ENCODE measurements around the gene PDSS2.
A peak's percentile ranks its signal among the peaks of the same experiment; 100 is the strongest.

PDSS2 gene

DNA sequence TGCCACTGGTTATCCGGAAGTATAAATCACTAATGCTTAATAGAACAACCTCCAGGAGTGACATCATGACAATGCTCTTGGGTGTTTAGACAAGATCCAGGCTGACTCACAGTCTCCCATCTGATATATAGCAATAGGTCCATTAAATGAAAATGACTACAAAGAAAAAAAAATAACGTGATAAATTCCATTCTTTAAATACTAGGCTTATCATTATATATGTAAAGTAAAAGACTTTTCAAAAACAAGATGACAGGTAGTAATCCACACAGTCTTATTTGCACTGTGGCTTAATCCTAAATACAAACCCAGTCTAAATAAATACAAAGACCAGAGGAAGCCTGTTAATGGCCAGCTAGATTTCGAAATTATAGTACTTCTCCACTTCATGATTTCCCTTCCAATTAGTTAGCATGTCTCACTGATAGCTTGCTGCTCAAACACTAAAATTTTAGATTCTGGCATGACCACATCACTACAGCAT lies 195.0 kb downstream of the PDSS2 start:
- no peak for TF ChIP-seq PAX5 (IDR thresholded peaks at IDR 0.05; ENCODE audit: insufficient read depth, low read length, severe bottlenecking)
- TF ChIP-seq POU2F2 (IDR thresholded peaks at IDR 0.05; ENCODE audit: low read depth, low read length): no peak
- no peak for TF ChIP-seq POLR2A (IDR thresholded peaks at IDR 0.05; ENCODE audit: low read depth, low read length)
- TF ChIP-seq SPI1 (IDR thresholded peaks at IDR 0.05; ENCODE audit: low read depth, low read length): no peak
- no peak for TF ChIP-seq POLR2AphosphoS5 (IDR thresholded peaks at IDR 0.05; ENCODE audit: low read depth, low read length)
- FAIRE-seq (no peak), DNase-seq (ENCODE audit: insufficient read length, low spot score) (no peak)

DNA sequence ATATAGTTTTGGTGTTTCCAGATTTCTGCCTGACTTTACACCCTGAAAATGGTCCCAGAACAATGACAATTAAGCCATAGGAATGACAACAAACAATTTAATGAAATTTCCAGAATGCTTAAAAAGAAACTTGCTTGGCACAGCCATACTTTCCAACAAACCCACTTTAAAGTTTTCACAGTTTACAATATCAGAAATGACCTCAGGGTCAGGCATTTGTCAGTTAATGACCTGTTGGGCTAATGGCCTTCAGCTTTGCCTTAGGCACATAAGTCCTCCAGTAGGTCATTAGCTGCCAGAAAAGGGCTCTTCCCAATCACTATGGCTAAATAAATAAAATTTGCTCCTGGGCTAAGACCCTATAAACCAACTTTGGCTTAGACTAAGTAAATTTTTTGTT lies 199.4 kb downstream of the PDSS2 start:
- no peak for FAIRE-seq
- TF ChIP-seq TAF1 (IDR thresholded peaks at IDR 0.05; ENCODE audit: low read depth, low read length) (no peak), POLR2AphosphoS5 (IDR thresholded peaks at IDR 0.05; ENCODE audit: low read depth, low read length) (no peak), POLR2A (IDR thresholded peaks at IDR 0.05; ENCODE audit: low read depth, low read length) (no peak), SPI1 (IDR thresholded peaks at IDR 0.05; ENCODE audit: low read depth, low read length) (no peak), POU2F2 (IDR thresholded peaks at IDR 0.05; ENCODE audit: low read depth, low read length) (no peak), PAX5 (IDR thresholded peaks at IDR 0.05; ENCODE audit: insufficient read depth, low read length, severe bottlenecking) (no peak)
- no peak for DNase-seq (ENCODE audit: insufficient read length, low spot score)

DNA sequence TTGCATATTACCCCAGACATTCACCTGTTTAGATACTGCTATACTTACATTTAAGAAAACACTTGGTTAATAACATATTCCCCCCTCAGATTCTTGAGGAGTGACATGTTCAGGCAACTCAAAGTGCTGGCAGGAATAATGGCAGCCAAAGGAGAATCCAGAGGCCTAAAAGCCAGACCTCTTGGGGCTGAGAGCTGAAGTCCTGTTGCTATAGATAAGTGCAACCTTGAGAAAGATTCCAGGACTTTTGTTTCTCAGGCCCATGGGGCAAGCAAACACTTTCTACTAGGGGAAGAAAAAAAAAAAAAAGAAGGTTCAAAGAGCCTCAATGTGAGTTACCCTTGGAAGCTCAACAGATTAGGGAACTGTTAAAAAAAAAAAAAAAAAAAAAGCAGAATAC lies 211.2 kb downstream of the PDSS2 start:
- TF ChIP-seq SPI1 (IDR thresholded peaks at IDR 0.05; ENCODE audit: low read depth, low read length) (no peak), PAX5 (IDR thresholded peaks at IDR 0.05; ENCODE audit: insufficient read depth, low read length, severe bottlenecking) (no peak), TAF1 (IDR thresholded peaks at IDR 0.05; ENCODE audit: low read depth, low read length) (no peak), POLR2AphosphoS5 (IDR thresholded peaks at IDR 0.05; ENCODE audit: low read depth, low read length) (no peak), POU2F2 (IDR thresholded peaks at IDR 0.05; ENCODE audit: low read depth, low read length) (no peak), POLR2A (IDR thresholded peaks at IDR 0.05; ENCODE audit: low read depth, low read length) (no peak)
- no peak for DNase-seq (ENCODE audit: insufficient read length, low spot score)
- FAIRE-seq: no peak

DNA sequence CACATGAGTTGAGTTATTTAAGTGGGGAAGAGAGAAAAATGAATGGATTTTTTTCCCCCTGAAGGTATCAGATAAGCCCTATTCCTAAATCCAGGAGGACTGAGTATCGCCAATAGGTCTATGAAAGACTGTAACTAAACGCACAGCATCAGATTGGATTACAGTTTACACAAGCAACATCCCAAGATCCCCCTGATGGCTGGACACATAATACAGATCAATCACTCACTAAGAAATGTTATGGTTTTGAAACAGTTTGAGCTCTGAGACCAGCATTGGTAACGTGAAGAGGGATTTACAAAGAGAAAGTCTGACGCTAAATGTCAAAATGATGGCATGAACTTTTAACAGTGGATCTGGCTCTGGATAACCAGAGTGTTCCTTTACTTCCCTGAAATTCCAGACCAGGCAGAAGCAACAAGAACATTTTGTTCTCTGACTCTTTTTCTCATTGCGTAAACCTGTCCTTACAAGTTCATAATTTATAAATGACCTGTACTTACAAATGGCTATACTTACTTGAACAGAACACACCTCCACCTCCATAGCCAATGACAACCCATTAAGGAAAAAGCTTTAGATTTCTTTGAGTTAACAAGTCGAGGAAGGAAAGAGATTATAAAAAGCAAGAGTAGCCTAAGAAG lies 212.3 kb downstream of the PDSS2 start:
- DNase-seq (ENCODE audit: insufficient read length, low spot score) (no peak), FAIRE-seq (no peak)
- TF ChIP-seq TAF1 (IDR thresholded peaks at IDR 0.05; ENCODE audit: low read depth, low read length): no peak
- no peak for TF ChIP-seq POLR2A (IDR thresholded peaks at IDR 0.05; ENCODE audit: low read depth, low read length)
- no peak for TF ChIP-seq POU2F2 (IDR thresholded peaks at IDR 0.05; ENCODE audit: low read depth, low read length)
- no peak for TF ChIP-seq PAX5 (IDR thresholded peaks at IDR 0.05; ENCODE audit: insufficient read depth, low read length, severe bottlenecking)
- no peak for TF ChIP-seq POLR2AphosphoS5 (IDR thresholded peaks at IDR 0.05; ENCODE audit: low read depth, low read length)

DNA sequence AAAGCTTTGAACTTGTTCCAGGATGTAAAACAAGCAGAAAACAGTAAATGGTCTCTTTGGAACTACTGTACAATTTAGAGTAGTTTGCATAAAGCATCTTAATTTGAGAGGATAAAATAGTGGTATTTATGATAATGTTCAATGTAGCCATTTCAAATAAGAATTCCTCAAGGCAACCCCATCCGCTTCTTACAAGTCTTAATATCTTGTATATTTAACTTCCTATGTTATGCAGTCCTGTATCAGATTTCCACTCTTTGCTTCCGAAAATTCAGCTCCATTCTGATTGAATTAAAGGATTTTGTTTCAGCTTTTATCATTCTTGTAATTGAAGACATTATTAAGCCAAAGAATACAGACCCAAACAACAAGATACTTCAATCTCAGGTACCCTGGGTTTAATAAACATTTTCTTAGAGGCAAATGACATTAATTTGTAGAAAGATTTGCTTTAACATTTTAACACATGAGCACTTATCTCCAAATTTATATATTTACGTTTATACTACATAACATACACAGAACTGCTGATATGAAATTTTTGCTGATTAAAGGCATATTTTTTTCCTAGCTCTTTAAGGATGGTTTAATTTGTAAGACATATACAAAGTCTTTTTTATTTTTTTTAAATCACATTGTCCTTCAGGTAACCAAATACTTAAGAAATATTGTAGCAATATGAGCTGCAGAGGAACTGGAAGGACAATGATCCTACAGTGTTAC lies 213.0 kb downstream of the PDSS2 start:
- TF ChIP-seq POLR2AphosphoS5 (IDR thresholded peaks at IDR 0.05; ENCODE audit: low read depth, low read length): no peak
- TF ChIP-seq SPI1 (IDR thresholded peaks at IDR 0.05; ENCODE audit: low read depth, low read length): no peak
- no peak for TF ChIP-seq POU2F2 (IDR thresholded peaks at IDR 0.05; ENCODE audit: low read depth, low read length)
- no peak for TF ChIP-seq POLR2A (IDR thresholded peaks at IDR 0.05; ENCODE audit: low read depth, low read length)
- TF ChIP-seq TAF1 (IDR thresholded peaks at IDR 0.05; ENCODE audit: low read depth, low read length): no peak
- TF ChIP-seq PAX5 (IDR thresholded peaks at IDR 0.05; ENCODE audit: insufficient read depth, low read length, severe bottlenecking): no peak
- no peak for FAIRE-seq
- no peak for DNase-seq (ENCODE audit: insufficient read length, low spot score)

DNA sequence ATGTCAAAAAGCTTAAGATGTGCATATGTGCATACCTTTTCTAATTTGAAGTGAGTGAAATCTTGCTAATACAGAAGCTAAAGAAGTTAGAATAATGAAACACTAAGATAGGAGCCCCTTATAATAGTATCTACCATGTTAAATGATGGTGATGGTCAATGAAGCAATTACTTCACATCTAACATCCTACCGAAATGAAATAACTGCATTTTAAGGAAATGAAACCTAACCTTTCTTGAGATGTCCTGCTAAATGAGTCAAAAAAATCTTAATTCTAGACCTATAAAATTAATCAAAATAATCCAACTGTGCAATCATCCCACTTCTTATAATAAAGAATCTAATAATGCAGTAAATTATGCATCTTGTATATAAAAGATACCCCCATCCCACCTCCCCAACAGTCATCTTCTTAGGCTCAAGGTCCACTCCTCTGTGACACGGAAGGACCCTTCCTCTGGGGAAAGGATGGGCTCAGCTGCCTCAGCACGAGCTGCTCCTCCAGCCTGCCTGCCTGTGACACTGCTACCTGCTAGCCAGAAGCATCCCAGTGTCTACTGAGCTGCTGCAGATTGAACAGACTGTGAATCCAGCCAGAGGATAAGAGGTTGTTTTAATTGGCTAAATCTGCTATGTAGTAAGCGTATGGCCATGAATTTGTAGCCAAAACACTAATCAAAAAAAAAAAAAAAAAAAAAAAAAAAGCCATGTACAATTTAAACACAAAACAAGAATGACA lies 214.5 kb downstream of the PDSS2 start:
- FAIRE-seq: no peak
- DNase-seq (ENCODE audit: insufficient read length, low spot score): no peak
- peak; percentile 59; the same call in 1 of the 2 replicates for TF ChIP-seq SPI1 (IDR thresholded peaks at IDR 0.05; ENCODE audit: low read depth, low read length)
- TF ChIP-seq PAX5 (IDR thresholded peaks at IDR 0.05; ENCODE audit: insufficient read depth, low read length, severe bottlenecking): no peak

DNA sequence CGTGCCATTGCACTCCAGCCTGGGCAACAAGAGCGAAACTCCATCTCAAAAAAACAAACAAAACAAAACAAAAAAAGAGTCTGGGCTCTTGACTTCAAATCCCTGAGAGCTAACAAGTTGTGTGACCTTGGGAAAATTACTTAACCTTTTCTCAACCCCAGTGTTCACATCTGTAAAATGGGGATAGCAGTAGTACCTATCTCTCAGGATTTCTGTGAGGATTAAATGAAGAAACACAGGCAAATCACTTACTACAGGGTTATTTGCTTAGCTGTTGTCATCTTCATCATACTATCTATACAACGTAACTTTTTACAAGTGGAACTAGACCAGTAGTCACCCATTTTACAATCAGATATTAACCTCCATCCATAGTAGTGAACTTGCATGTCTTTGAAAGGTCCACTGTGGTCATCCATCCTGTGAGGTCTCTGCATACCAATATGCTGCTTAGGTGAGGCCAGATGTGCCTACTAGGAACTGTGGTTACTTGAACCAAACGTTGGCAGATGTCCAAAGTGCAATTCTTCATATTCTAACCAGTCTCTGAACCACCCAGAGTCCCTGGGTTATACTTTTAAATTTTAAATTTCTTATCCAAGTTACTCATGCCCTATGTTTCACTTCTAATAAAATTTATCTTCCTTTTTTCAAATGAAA lies 215.2 kb downstream of the PDSS2 start:
- no peak for TF ChIP-seq POU2F2 (IDR thresholded peaks at IDR 0.05; ENCODE audit: low read depth, low read length)
- TF ChIP-seq SPI1 (IDR thresholded peaks at IDR 0.05; ENCODE audit: low read depth, low read length): no peak
- TF ChIP-seq PAX5 (IDR thresholded peaks at IDR 0.05; ENCODE audit: insufficient read depth, low read length, severe bottlenecking): no peak
- TF ChIP-seq POLR2AphosphoS5 (IDR thresholded peaks at IDR 0.05; ENCODE audit: low read depth, low read length): no peak
- TF ChIP-seq TAF1 (IDR thresholded peaks at IDR 0.05; ENCODE audit: low read depth, low read length): no peak
- TF ChIP-seq POLR2A (IDR thresholded peaks at IDR 0.05; ENCODE audit: low read depth, low read length): no peak
- no peak for DNase-seq (ENCODE audit: insufficient read length, low spot score)

DNA sequence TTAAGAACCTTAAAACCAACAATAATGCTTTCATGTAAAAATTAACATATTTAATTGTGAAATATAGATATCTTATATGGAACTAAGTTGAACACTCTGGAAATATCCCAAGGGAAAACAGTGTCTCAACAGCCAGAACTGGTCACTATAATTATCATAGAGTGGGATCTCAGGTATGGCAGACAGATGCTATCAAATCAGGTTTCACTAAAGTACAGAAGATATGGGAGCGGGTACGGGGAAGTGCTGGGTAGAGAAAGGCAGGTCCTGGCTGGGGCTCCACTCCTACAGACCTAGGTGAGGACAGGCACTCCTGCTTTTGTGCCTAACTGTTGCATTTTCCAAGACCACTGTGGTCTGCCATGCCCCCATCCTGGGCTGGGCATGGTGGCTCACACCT lies 215.9 kb downstream of the PDSS2 start:
- FAIRE-seq (no peak), DNase-seq (ENCODE audit: insufficient read length, low spot score) (no peak)
- TF ChIP-seq POLR2AphosphoS5 (IDR thresholded peaks at IDR 0.05; ENCODE audit: low read depth, low read length) (no peak), TAF1 (IDR thresholded peaks at IDR 0.05; ENCODE audit: low read depth, low read length) (no peak), SPI1 (IDR thresholded peaks at IDR 0.05; ENCODE audit: low read depth, low read length) (no peak), POLR2A (IDR thresholded peaks at IDR 0.05; ENCODE audit: low read depth, low read length) (no peak)

More for the DNA sequence above, 215.2 kb downstream of the PDSS2 start:
- no peak for FAIRE-seq

Measured in GM12891 (cell line).